ENCODE measurements around the gene ALG13. TPM values are rescaled to one million over a fixed set of nuclear protein-coding genes. Genes with fewer than 3 reads are reported as not detected.

The ALG13 gene
- polyA plus RNA-seq, 2 of the 4 experiments (the other 2 are of a cell fraction), result 43.0 to 136 TPM

DNA sequence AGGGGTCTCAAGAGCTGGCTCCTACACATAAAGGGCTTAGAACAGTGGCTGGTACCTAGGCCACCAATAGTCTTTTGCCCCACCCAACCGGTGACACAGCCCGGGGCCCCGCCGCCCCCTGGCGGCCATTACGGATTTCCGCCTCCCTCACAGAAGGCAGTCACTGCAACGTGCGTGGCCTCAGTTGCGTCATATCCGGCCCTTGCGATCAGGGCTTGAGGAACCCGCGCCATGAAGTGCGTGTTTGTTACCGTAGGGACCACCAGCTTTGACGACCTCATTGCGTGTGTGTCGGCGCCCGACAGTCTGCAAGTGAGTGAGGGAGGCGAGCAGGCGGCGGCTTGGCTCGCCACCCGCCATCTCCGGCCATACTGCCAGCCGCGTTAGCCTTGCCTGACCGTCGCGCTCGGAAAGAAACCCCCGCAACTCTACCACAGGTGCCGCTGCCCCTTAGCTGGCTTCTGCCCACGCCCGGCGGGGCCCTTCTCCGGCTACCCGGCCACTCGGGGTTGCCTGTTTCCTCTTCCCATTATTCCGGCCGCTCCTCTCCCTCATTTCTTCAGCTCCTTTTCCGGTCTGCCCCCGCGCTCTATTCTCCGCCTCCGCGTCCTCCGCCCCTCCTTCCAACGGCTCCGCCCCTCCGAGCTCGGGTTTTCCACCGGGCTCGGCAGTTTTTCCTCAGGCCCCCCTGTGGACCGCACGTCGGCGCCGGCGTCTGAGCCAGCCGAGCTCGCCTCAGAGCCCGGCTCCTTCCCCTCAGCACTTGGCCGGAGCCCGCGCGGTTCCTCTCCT is at the start of gene ALG13 (continued):
- no peak for TF ChIP-seq CBX2 (IDR thresholded peaks at IDR 0.05; ENCODE audit: borderline replicate concordance, low read depth)
- TF ChIP-seq, protein P1, sequence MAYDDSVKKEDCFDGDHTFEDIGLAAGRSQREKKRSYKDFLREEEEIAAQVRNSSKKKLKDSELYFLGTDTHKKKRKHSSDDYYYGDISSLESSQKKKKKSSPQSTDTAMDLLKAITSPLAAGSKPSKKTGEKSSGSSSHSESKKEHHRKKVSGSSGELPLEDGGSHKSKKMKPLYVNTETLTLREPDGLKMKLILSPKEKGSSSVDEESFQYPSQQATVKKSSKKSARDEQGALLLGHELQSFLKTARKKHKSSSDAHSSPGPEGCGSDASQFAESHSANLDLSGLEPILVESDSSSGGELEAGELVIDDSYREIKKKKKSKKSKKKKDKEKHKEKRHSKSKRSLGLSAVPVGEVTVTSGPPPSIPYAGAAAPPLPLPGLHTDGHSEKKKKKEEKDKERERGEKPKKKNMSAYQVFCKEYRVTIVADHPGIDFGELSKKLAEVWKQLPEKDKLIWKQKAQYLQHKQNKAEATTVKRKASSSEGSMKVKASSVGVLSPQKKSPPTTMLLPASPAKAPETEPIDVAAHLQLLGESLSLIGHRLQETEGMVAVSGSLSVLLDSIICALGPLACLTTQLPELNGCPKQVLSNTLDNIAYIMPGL (CRISPR knock-in tag; IDR thresholded peaks at IDR 0.05; ENCODE audit: borderline replicate concordance), result no peak
- TF ChIP-seq MYC (IDR thresholded peaks at IDR 0.05; ENCODE audit: borderline replicate concordance, low read length), result peak; percentile 93
- TF ChIP-seq EHMT2 (IDR thresholded peaks at IDR 0.05; ENCODE audit: low read depth), result no peak
- no peak for TF ChIP-seq FOXS1 (CRISPR knock-in tag; IDR thresholded peaks at IDR 0.05)
- no peak for TF ChIP-seq CBX8 (IDR thresholded peaks at IDR 0.05)
- TF ChIP-seq RFX5 (IDR thresholded peaks at IDR 0.05), result no peak
- TF ChIP-seq TFCP2L1 (CRISPR knock-in tag; IDR thresholded peaks at IDR 0.05), result 0 out of 2 replicates have a peak, but pooled peaks have one; percentile 71
- TF ChIP-seq, protein P2, sequence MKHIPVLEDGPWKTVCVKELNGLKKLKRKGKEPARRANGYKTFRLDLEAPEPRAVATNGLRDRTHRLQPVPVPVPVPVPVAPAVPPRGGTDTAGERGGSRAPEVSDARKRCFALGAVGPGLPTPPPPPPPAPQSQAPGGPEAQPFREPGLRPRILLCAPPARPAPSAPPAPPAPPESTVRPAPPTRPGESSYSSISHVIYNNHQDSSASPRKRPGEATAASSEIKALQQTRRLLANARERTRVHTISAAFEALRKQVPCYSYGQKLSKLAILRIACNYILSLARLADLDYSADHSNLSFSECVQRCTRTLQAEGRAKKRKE (CRISPR knock-in tag; IDR thresholded peaks at IDR 0.05; ENCODE audit: low read depth), result no peak
- no peak for TF ChIP-seq ESRRA (IDR thresholded peaks at IDR 0.05; ENCODE audit: borderline replicate concordance, low read length)
- TF ChIP-seq KDM5A (IDR thresholded peaks at IDR 0.05), result no peak
- TF ChIP-seq EHF (CRISPR knock-in tag; IDR thresholded peaks at IDR 0.05), result no peak
- no peak for TF ChIP-seq JUNB (IDR thresholded peaks at IDR 0.05)
- no peak for TF ChIP-seq MAFK (IDR thresholded peaks at IDR 0.05; ENCODE audit: partially characterized antibody)
- TF ChIP-seq, protein P3, sequence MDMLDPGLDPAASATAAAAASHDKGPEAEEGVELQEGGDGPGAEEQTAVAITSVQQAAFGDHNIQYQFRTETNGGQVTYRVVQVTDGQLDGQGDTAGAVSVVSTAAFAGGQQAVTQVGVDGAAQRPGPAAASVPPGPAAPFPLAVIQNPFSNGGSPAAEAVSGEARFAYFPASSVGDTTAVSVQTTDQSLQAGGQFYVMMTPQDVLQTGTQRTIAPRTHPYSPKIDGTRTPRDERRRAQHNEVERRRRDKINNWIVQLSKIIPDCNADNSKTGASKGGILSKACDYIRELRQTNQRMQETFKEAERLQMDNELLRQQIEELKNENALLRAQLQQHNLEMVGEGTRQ (IDR thresholded peaks at IDR 0.05), result no peak
- TF ChIP-seq, protein P4, sequence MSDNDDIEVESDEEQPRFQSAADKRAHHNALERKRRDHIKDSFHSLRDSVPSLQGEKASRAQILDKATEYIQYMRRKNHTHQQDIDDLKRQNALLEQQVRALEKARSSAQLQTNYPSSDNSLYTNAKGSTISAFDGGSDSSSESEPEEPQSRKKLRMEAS (IDR thresholded peaks at IDR 0.05), result peak; percentile 92
- peak; percentile 92 to 93 for TF ChIP-seq JUN (IDR thresholded peaks at IDR 0.05)
- no peak for TF ChIP-seq FOSL2 (IDR thresholded peaks at IDR 0.05)
- TF ChIP-seq FOSL2 (CRISPR knock-in tag; IDR thresholded peaks at IDR 0.05), result peak; percentile 60; the same call in 1 of the 2 replicates
- TF ChIP-seq RNF2 (IDR thresholded peaks at IDR 0.05; ENCODE audit: borderline replicate concordance, low read depth), result no peak
- TF ChIP-seq POLR2AphosphoS2 (conservative IDR thresholded peaks at IDR 0.05; ENCODE audit: low read length), result no peak
- peak; percentile 98 for TF ChIP-seq PHF8 (IDR thresholded peaks at IDR 0.05; ENCODE audit: borderline replicate concordance, low read depth)
- TF ChIP-seq EP300 (IDR thresholded peaks at IDR 0.05), result no peak
- TF ChIP-seq ZFP36 (IDR thresholded peaks at IDR 0.05; ENCODE audit: borderline replicate concordance, partially characterized antibody), result no peak
- TF ChIP-seq ZC3H11A (IDR thresholded peaks at IDR 0.05), result no peak
- TF ChIP-seq, protein P5, sequence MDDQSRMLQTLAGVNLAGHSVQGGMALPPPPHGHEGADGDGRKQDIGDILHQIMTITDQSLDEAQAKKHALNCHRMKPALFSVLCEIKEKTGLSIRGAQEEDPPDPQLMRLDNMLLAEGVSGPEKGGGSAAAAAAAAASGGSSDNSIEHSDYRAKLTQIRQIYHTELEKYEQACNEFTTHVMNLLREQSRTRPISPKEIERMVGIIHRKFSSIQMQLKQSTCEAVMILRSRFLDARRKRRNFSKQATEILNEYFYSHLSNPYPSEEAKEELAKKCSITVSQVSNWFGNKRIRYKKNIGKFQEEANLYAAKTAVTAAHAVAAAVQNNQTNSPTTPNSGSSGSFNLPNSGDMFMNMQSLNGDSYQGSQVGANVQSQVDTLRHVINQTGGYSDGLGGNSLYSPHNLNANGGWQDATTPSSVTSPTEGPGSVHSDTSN (IDR thresholded peaks at IDR 0.05), result no peak

Measured in A549 (cell line).